H9 (cell line): ENCODE results near the gene NUP210. TPM values are rescaled to one million over a fixed set of nuclear protein-coding genes. Genes with fewer than 3 reads are reported as not detected.

Experiments
- DNase-seq: peaks from one replicate; pipeline ENCODE4 v3.0.0-alpha.2; 2017
- H2AFZ ChIP-seq: one replicate; pipeline ENCODE4 v1.6.1; 2013; ENCODE audit warnings: mild to moderate bottlenecking, low read length, control low read depth, moderate library complexity
- H2AK5ac ChIP-seq: 2 replicates; pipeline ENCODE4 v1.6.1; 2013; ENCODE audit warnings: low read length, control low read depth, mixed read lengths; ENCODE audit not compliant: insufficient read length
- H2BK120ac ChIP-seq: one replicate; pipeline ENCODE4 v1.6.1; 2013; ENCODE audit warnings: low read depth, mild to moderate bottlenecking, low read length, control low read depth, inconsistent platforms; ENCODE audit not compliant: poor library complexity, severe bottlenecking
- H2BK12ac ChIP-seq: 2 replicates; pipeline ENCODE4 v1.6.1; 2013; ENCODE audit warnings: low read length, control low read depth, mixed read lengths, low read depth; ENCODE audit not compliant: insufficient read length
- H2BK15ac ChIP-seq: 2 replicates; pipeline ENCODE4 v1.6.1; 2013; ENCODE audit warnings: low read depth, low read length, control low read depth
- H2BK20ac ChIP-seq: one replicate; pipeline ENCODE4 v1.6.1; 2013; ENCODE audit warnings: low read depth, mild to moderate bottlenecking, low read length, control low read depth, inconsistent platforms; ENCODE audit not compliant: poor library complexity, severe bottlenecking
- H2BK5ac ChIP-seq: 2 replicates; pipeline ENCODE4 v1.6.1; 2013; ENCODE audit warnings: low read length, control low read depth, mixed read lengths; ENCODE audit not compliant: insufficient read length
- H3K14ac ChIP-seq: 2 replicates; pipeline ENCODE4 v1.6.1; 2013; ENCODE audit warnings: low read length, control low read depth; ENCODE audit not compliant: insufficient read depth
- H3K18ac ChIP-seq: 2 replicates; pipeline ENCODE4 v1.6.1; 2013; ENCODE audit warnings: low read depth, mild to moderate bottlenecking, mixed read lengths, low read length, control low read depth; ENCODE audit not compliant: insufficient read length
- H3K23ac ChIP-seq: 2 replicates; pipeline ENCODE4 v1.6.1; 2013; ENCODE audit warnings: low read length, control low read depth, mixed read lengths, low read depth; ENCODE audit not compliant: insufficient read length
- H3K23me2 ChIP-seq: 2 replicates; pipeline ENCODE4 v1.6.1; 2013; ENCODE audit warnings: low read depth, mild to moderate bottlenecking, mixed read lengths, low read length, control low read depth; ENCODE audit not compliant: insufficient read length, poor library complexity, severe bottlenecking
- H3K27ac ChIP-seq: 2 replicates; pipeline ENCODE4 v1.5.1; 2013; ENCODE audit warnings: low read length, control low read depth, mixed read lengths, low read depth; ENCODE audit not compliant: insufficient read length
- H3K27me3 ChIP-seq: 2 replicates; pipeline ENCODE4 v1.6.1; 2013; ENCODE audit warnings: low read length, control low read depth, inconsistent platforms; ENCODE audit not compliant: insufficient read depth
- H3K4ac ChIP-seq: 2 replicates; pipeline ENCODE4 v1.6.1; 2013; ENCODE audit warnings: low read depth, mild to moderate bottlenecking, control low read depth, inconsistent platforms, low read length, moderate library complexity
- H3K4me1 ChIP-seq: 2 replicates; pipeline ENCODE4 v1.6.1; 2013; ENCODE audit warnings: low read length, control low read depth, inconsistent platforms; ENCODE audit not compliant: insufficient read depth
- H3K4me2 ChIP-seq: 2 replicates; pipeline ENCODE4 v1.6.1; 2013; ENCODE audit warnings: low read length, control low read depth, mixed read lengths; ENCODE audit not compliant: insufficient read length, insufficient read depth
- H3K56ac ChIP-seq: 2 replicates; pipeline ENCODE4 v1.6.1; 2013; ENCODE audit warnings: low read depth, mild to moderate bottlenecking, mixed read lengths, low read length, control low read depth; ENCODE audit not compliant: insufficient read length
- H3K79me1 ChIP-seq: 2 replicates; pipeline ENCODE4 v1.6.1; 2013; ENCODE audit warnings: low read depth, mild to moderate bottlenecking, moderate library complexity, low read length, control low read depth, inconsistent platforms; ENCODE audit not compliant: insufficient read depth, poor library complexity, severe bottlenecking
- H3K79me2 ChIP-seq: 2 replicates; pipeline ENCODE4 v1.6.1; 2013; ENCODE audit warnings: low read length, control low read depth, inconsistent platforms; ENCODE audit not compliant: insufficient read depth
- H3K9ac ChIP-seq: 2 replicates; pipeline ENCODE4 v1.6.1; 2013; ENCODE audit warnings: low read length, control low read depth, mixed read lengths; ENCODE audit not compliant: insufficient read length; ENCODE audit errors: extremely low read depth
- H3K9me3 ChIP-seq: one replicate; pipeline ENCODE4 v1.6.1; 2013; ENCODE audit warnings: low read depth, low read length, inconsistent platforms; ENCODE audit not compliant: control insufficient read depth
- H3T11ph ChIP-seq: one replicate; pipeline ENCODE4 v1.6.1; 2013; ENCODE audit warnings: mild to moderate bottlenecking, low read length, control low read depth, inconsistent platforms
- H4K20me1 ChIP-seq: one replicate; pipeline ENCODE4 v1.6.1; 2013; ENCODE audit not compliant: control insufficient read depth, insufficient read length, insufficient read depth
- H4K5ac ChIP-seq: 2 replicates; pipeline ENCODE4 v1.6.1; 2013; ENCODE audit warnings: low read depth, mild to moderate bottlenecking, mixed read lengths, low read length, control low read depth; ENCODE audit not compliant: insufficient read length
- H4K8ac ChIP-seq: replicated peaks from 2 replicates; pipeline ENCODE4 v1.6.1; 2013; ENCODE audit warnings: low read length, control low read depth, mixed read lengths, low read depth; ENCODE audit not compliant: insufficient read length
- H4K91ac ChIP-seq: 2 replicates; pipeline ENCODE4 v1.6.1; 2013; ENCODE audit warnings: low read depth, mild to moderate bottlenecking, moderate library complexity, mixed read lengths, low read length, control low read depth; ENCODE audit not compliant: insufficient read length
- H3K27ac Mint-ChIP-seq, 3 experiments: 2 replicates in 2 of 3; 3 replicates in 1 of 3; pipeline ENCODE4 v1.8.0; 2020 to 2021; ENCODE audit warnings: mixed read lengths in 3 of 3, mild to moderate bottlenecking in 1 of 3, moderate library complexity in 1 of 3
- H3K27me3 Mint-ChIP-seq: 2 replicates; pipeline ENCODE4 v1.8.0; 2021; ENCODE audit warnings: low read depth, mild to moderate bottlenecking, moderate library complexity, mixed read lengths
- H3K36me3 Mint-ChIP-seq, 3 experiments: 2 replicates in 2 of 3; 3 replicates in 1 of 3; pipeline ENCODE4 v1.8.0; 2020 to 2021; ENCODE audit warnings: low read depth in 3 of 3, mixed read lengths in 3 of 3; ENCODE audit not compliant: insufficient read depth in 1 of 3
- H3K4me1 Mint-ChIP-seq, 2 experiments: 2 replicates each; pipeline ENCODE4 v1.8.0; 2020; ENCODE audit warnings: mixed read lengths in 2 of 2
- H3K4me3 Mint-ChIP-seq, 2 experiments: 2 replicates in 1 of 2; 3 replicates in 1 of 2; pipeline ENCODE4 v1.8.0; 2020 to 2021; ENCODE audit warnings: mild to moderate bottlenecking in 2 of 2, mixed read lengths in 2 of 2, moderate library complexity in 1 of 2
- H3K9me3 Mint-ChIP-seq, 2 experiments: 2 replicates in 1 of 2; 3 replicates in 1 of 2; pipeline ENCODE4 v1.8.0; 2020; ENCODE audit warnings: mild to moderate bottlenecking in 2 of 2, mixed read lengths in 2 of 2, moderate library complexity in 1 of 2
- CTCF ChIP-seq: fragments of 200-600 bp; sonication (generic); conservative IDR thresholded peaks from 3 replicates; pipeline ENCODE4 v1.8.0; 2021; ENCODE audit warnings: antibody characterized with exemption, mild to moderate bottlenecking
- WGBS: extraction: QIAGEN DNeasy Blood & Tissue Kit; methylation state at CpG from one replicate; pipeline ENCODE4 v1.1.7; 2013; ENCODE audit warnings: missing lambda C conversion rate, low lambda C conversion rate, mixed read lengths; ENCODE audit not compliant: insufficient read length; ENCODE audit errors: extremely low coverage; 5-methylcytosine and 5-hydroxymethylcytosine counted together
- total RNA-seq: library from RNA; stranded (reverse); gene quantifications from 2 replicates; pipeline ENCODE4 v1.2.1, GENCODE V29; 2021

NUP210 gene
- total RNA-seq, 1 experiment from 2014 or later, result 48.8 TPM

GRCh38 chr3:13339833-13340232, 80.3 kb downstream of the NUP210 start:
- Histone ChIP-seq H3K23ac (no peak overlapping the region), H3K79me2 (no peaks in the 10 kb centered on the region), H4K91ac (no peak overlapping the region), H3K9me3 (no peaks in the 10 kb centered on the region), H3K27ac (no peak overlapping the region), H2AFZ (no peak overlapping the region), H3K14ac (no peak overlapping the region; the same call in 1 of the 2 replicates), H4K20me1 (no peaks in the 10 kb centered on the region), H3T11ph (no peak overlapping the region), H3K23me2 (no peaks in the 10 kb centered on the region), H3K4me1 (no peaks in the 10 kb centered on the region), H2AK5ac (no peak overlapping the region), H3K4ac (no peak overlapping the region), H3K9ac (no peak overlapping the region), H3K27me3 (no peaks in the 10 kb centered on the region), H2BK5ac (no peak overlapping the region), H3K79me1 (no peaks in the 10 kb centered on the region), H2BK15ac (no peak overlapping the region), H2BK12ac (no peak overlapping the region), H4K8ac (no peak overlapping the region), H3K18ac (no peak overlapping the region), H2BK20ac (no peak overlapping the region), H3K4me2 (no peak overlapping the region), H3K56ac (no peak overlapping the region), H2BK120ac (no peak overlapping the region), H4K5ac (no peak overlapping the region)
- Mint-ChIP-seq H3K36me3 (peaks cover 38 to 62% (median 43%) of the 10 kb centered on the region in 3 experiments), H3K4me1 (peaks cover 13 to 18% of the 10 kb centered on the region in 2 experiments), H3K9me3 (no peaks in the 10 kb centered on the region; a peak in 1 of 5 replicates), H3K27ac (no peak overlapping the region), H3K27me3 (no peaks in the 10 kb centered on the region), H3K4me3 (no peak overlapping the region)
- no peak for DNase-seq
- no peak for TF ChIP-seq CTCF
- WGBS, result no CpG with 5 or more reads among the region's 20 CpGs
